ENCODE results near the gene ZFYVE28.

Gene ZFYVE28

DNA sequence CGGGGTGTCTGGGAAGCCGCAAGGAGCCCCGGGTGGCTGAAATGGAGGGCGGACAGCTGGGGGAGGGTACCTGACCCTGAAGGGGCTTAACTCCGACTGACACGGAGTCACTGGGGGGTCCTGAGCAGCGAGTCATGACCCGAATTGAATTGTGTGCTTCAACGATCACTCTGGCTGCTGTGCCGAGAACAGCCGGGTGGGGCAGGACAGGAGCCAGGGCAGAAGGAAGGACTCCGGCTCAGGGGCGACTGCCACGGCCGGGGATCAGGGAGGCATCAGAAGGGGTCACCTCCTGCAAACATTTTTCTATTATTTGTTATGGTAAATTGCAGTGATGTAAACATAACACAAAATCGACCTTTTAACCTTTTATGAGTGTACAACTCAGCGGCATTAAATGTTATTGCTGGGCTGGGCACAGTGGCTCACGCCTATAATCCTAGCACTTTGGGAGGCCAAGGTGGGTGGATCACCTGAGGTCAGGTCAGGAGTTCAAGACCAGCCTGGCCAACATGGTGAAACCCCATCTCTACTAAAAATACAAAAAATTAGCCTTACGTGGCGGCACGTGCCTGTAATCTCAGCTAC is 21.6 kb downstream of the ZFYVE28 start:
- Mint-ChIP-seq H3K27me3 (no peaks in the 10 kb centered on the region), H3K27ac (no peak overlapping the region), H3K4me3 (no peak overlapping the region), H3K36me3 (peaks cover 2% of the 10 kb centered on the region), H3K4me1 (ENCODE audit: low read depth) (peaks cover 17% of the 10 kb centered on the region), H3K9me3 (ENCODE audit: low read depth) (no peaks in the 10 kb centered on the region)

DNA sequence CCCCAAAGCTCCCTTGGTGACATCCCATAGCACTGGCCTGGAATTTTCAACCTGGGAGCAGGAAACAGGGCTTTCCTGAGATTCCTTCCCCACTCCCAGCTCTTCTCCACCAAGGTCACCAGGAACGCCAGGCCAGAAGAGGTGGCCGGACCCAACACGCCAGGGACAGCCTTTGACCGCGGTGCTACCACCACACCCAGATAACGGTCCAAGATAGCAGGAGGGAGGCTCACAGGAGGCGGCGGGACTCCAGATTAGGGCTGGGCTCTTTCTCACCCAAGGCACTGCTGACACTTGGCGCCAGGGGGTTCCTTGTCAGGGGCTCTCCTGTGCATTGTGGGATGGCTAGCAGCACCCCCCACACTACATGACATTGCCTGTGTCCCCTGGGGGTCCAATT is 22.9 kb downstream of the ZFYVE28 start:
- no peaks in the 10 kb centered on the region for H3K9me3 Mint-ChIP-seq (ENCODE audit: low read depth)
- no peak overlapping the region for H3K4me3 Mint-ChIP-seq
- H3K4me1 Mint-ChIP-seq (ENCODE audit: low read depth): peaks cover 16% of the 10 kb centered on the region
- H3K36me3 Mint-ChIP-seq: peaks cover 2% of the 10 kb centered on the region
- no peak overlapping the region for H3K27ac Mint-ChIP-seq
- H3K27me3 Mint-ChIP-seq: peaks cover 3% of the 10 kb centered on the region

DNA sequence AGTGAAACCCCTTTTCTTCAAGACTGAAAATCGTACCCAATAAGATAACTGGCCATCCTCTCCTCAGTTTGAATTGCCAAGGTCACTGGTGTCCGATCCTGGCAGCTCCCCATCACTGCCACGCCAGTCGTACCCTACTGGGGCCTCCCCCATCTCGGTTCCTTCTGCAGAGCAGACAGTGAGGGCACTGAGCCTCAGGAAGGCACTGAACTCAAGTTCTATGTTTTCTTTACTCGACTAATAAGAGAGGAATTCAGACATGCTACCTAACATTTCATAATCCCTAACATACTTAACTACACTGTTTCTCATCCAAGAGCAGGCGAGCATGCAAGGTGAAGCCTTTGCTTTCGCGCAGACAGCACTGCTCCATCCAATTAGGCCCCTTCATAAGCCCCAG is 23.4 kb downstream of the ZFYVE28 start:
- Mint-ChIP-seq H3K4me3 (no peak overlapping the region), H3K27ac (no peak overlapping the region), H3K36me3 (peaks cover 2% of the 10 kb centered on the region), H3K4me1 (ENCODE audit: low read depth) (peaks cover 16% of the 10 kb centered on the region), H3K9me3 (ENCODE audit: low read depth) (no peaks in the 10 kb centered on the region), H3K27me3 (peaks cover 3% of the 10 kb centered on the region)

DNA sequence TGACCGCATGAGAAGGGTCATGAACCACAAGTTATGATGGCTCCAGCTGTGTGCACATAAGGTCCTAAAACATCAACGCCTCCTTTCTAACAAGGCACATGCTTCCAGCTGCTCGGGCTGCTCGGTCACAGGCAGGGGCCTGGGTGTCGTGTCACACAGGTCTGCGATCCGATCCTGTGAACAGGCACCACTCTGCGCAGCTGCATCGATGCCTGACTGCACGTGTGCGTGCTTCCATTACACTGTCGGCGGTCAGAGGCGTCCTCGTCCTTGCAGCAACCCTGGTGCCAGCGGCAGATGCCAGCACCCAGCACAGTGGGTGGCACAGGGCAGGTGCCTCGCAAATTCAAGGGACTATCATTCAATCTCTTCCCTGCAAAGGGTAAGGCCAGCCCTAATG is 23.9 kb downstream of the ZFYVE28 start:
- H3K4me3 Mint-ChIP-seq: peak overlapping the region; percentile 47
- peaks cover 2% of the 10 kb centered on the region for H3K36me3 Mint-ChIP-seq
- H3K27me3 Mint-ChIP-seq: peaks cover 3% of the 10 kb centered on the region
- H3K4me1 Mint-ChIP-seq (ENCODE audit: low read depth): peaks cover 16% of the 10 kb centered on the region
- no peak overlapping the region for H3K27ac Mint-ChIP-seq
- H3K9me3 Mint-ChIP-seq (ENCODE audit: low read depth): no peaks in the 10 kb centered on the region

DNA sequence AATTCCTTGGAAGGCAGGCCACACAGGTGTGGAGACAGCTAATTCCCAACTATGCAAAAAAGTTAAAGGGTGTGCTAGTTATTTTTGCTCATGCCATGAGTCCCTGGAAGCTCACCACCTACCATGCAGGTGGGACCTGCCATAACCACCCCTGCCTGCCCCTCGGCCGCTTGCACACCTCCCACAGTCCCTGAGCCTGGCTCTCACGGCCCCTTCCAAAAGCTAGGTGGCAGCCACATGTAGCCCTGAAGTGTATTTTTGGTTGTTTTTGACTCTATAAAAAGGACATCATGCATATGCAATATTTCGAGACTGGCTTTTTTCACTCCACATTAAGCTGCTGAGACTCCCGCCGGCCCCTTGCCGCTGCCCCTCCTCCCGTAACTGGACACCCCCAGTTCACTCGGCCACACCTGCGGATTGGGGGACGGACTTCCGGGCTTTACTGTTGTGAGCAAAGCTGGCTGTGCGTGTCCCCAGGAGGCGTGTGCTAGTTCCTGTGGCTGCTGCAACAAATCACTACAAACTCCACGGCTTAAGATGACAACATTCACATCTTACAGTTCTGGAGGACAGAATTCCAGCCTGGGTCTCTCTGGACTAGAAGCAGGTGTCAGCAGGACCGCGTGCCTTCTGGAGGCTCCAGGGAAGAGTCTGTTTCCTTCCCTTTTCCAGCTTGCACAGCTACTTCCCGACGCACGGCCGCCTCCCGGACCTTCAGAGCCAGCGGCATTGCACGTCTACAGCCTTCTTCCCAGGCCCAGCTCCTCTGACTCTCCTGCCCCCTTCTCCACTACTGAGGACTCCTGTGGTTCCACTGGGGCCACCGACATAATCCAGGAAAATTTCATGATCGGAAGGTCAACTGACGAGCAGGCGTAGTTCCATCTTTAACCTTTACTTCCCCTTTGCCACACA is 24.8 kb downstream of the ZFYVE28 start:
- Mint-ChIP-seq H3K27ac (no peak overlapping the region), H3K27me3 (peaks cover 3% of the 10 kb centered on the region), H3K36me3 (peaks cover 2% of the 10 kb centered on the region), H3K9me3 (ENCODE audit: low read depth) (no peaks in the 10 kb centered on the region), H3K4me1 (ENCODE audit: low read depth) (peaks cover 16% of the 10 kb centered on the region), H3K4me3 (peak overlapping the region; percentile 13)

DNA sequence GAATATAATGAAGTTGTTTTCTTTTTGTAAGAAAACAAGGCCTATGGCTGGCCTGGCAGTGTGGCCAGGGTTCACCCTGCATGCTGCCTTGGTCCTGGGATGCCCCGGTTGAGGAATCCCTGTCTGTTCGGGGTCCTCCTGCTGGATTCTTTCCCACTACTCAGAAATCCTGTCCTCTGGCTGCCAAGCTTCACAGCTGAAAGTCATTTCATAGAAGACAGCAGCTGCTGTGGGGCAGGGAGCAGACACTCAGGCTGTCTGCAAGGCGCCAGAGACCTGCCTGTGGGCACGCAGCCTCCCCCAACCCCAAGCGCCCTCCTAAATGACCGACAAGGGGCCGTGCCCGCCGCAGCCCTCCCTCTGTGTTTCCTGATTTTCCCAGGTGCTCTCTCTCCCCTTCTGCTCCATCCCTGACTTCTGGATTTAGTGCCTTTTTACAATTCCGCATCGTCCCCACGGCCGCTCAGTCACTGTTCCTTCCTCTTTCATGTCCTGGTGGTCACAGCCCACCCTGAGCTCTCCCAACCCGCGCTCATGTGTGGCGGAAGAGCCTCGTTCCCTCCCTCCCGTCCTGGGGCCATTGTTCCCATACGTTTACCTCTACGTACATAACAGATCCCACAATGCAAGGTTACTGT is 27.5 kb downstream of the ZFYVE28 start:
- Mint-ChIP-seq H3K4me3 (peak overlapping the region; percentile 42), H3K27ac (no peak overlapping the region), H3K9me3 (ENCODE audit: low read depth) (no peaks in the 10 kb centered on the region), H3K4me1 (ENCODE audit: low read depth) (peaks cover 16% of the 10 kb centered on the region), H3K27me3 (peaks cover 3% of the 10 kb centered on the region), H3K36me3 (peaks cover 2% of the 10 kb centered on the region)

DNA sequence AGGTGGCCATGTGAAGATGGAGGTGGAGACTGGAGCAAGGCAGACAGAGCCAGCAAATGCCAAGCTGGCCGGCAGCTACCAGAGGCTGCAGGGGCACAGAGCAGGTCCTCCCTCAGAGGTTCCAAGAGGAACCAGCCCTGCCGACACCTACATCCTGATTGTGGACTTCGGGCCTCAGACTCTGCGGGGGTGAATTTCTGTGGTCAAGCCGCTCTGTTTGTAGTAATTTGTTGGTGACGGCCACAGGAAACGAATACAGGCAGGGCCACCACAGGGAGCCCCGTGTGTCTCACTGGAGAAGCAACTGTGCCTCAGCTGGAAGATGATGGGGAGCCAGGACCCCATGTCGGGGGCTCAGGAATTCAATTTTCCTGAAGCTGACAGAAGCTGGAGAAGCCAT is 28.3 kb downstream of the ZFYVE28 start:
- peaks cover 3% of the 10 kb centered on the region for H3K27me3 Mint-ChIP-seq
- H3K27ac Mint-ChIP-seq: no peak overlapping the region
- no peak overlapping the region for H3K4me3 Mint-ChIP-seq
- no peaks in the 10 kb centered on the region for H3K9me3 Mint-ChIP-seq (ENCODE audit: low read depth)
- H3K4me1 Mint-ChIP-seq (ENCODE audit: low read depth): peaks cover 16% of the 10 kb centered on the region
- H3K36me3 Mint-ChIP-seq: peaks cover 2% of the 10 kb centered on the region

DNA sequence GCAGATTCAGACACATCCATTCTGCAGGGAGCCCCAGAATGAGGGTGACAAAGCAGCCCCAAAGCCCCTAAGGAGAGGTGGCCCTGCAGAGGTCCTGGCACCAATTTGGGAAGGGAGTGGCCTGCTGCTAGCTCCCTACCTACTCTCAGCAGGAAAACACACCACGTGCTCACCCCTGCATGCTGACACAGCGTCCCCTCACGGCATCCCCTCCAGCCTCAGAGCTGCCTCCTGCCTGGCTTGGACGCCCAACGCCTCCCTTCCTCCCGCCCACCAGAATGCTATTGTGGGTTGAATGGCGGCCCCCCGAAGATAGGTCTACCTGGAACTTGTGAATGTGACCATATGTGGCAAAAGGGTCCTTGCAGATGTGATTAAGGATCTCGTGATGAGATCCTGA is 28.8 kb downstream of the ZFYVE28 start:
- H3K27me3 Mint-ChIP-seq: peaks cover 3% of the 10 kb centered on the region
- H3K36me3 Mint-ChIP-seq: peaks cover 2% of the 10 kb centered on the region
- no peak overlapping the region for H3K27ac Mint-ChIP-seq
- H3K4me3 Mint-ChIP-seq: no peak overlapping the region
- peaks cover 16% of the 10 kb centered on the region for H3K4me1 Mint-ChIP-seq (ENCODE audit: low read depth)
- H3K9me3 Mint-ChIP-seq (ENCODE audit: low read depth): no peaks in the 10 kb centered on the region

DNA sequence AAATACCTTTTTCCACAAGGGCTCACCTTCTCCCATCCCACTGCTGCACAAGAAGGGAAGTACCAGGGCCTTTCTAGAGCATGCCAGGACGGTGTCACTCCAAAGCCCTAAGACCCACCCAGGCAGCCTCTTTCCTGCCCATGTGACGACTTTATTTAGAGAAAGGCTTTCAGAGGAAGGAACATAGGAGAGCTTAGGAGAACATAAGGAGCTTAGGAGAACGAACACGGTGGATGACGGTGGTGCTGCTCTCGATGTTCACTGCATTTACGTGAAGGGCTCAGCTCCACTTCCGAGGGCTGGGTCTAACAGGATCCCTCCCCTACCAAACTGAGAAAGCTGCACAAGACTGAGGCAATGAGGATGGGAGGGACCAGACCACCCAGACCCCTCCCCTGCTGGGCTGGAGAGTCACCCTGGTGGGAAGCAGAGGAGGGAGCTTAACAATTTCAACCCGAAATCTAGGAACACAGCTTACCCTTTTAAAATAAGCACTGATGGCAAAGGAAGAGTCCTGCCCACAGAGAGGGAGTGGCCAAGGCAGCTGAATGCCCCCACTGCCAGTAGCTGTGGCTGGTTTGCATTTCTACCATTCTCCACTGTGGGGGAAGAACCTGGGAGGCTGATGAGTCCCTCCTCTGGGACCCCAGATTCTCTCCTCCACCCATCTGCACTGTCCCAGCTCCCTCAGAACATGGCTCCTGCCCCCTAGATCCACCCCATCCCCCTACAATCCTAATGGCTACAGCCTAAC is 29.8 kb downstream of the ZFYVE28 start:
- H3K27ac Mint-ChIP-seq: no peak overlapping the region
- H3K27me3 Mint-ChIP-seq: peaks cover 3% of the 10 kb centered on the region
- no peak overlapping the region for H3K4me3 Mint-ChIP-seq
- peaks cover 10% of the 10 kb centered on the region for H3K4me1 Mint-ChIP-seq (ENCODE audit: low read depth)
- H3K9me3 Mint-ChIP-seq (ENCODE audit: low read depth): no peaks in the 10 kb centered on the region
- peaks cover 2% of the 10 kb centered on the region for H3K36me3 Mint-ChIP-seq

DNA sequence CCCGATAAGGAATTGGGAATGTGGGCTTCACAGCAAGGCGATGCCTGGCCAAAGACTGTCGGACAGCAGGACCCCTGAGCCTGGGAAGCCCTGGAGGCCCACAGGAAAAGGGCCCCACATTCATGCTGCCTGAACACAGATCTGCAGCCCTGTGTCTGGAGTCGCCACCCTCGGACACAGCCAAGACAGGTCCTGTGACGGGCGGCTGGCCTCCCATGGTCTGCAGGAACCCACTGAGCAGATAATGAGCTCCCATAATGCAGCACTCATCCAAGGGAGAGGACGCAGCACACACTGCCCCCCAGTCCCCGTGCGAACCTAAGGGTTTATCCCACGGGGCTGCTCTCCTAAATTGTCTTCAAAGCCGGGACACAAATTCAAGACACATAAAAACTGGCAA is 30.6 kb downstream of the ZFYVE28 start:
- Mint-ChIP-seq H3K27me3 (peaks cover 3% of the 10 kb centered on the region), H3K4me1 (ENCODE audit: low read depth) (peaks cover 9% of the 10 kb centered on the region), H3K4me3 (no peak overlapping the region), H3K9me3 (ENCODE audit: low read depth) (no peaks in the 10 kb centered on the region), H3K36me3 (peaks cover 2% of the 10 kb centered on the region), H3K27ac (no peak overlapping the region)

DNA sequence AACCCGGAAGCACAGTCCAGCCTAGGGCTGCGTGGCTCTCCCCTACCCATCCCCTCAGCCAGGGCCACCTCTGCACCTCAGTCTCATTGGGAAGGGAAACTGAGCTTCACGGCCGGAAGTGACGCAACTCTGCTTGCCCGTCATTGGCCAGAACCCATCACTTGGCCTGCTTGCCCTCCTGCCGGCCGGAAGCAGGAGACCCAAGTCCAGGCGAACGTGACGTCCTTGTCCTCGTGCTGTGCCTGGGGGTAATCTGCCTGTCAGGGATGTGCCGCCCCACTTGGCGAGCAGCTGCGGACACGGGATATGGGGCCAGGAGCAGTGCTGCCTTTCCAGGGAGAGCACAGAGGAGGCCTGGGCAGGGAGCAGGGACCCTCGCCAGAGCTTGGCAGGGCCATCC is 31.2 kb downstream of the ZFYVE28 start:
- no peak overlapping the region for H3K4me3 Mint-ChIP-seq
- no peak overlapping the region for H3K27ac Mint-ChIP-seq
- no peaks in the 10 kb centered on the region for H3K9me3 Mint-ChIP-seq (ENCODE audit: low read depth)
- peaks cover 1% of the 10 kb centered on the region for H3K36me3 Mint-ChIP-seq
- peaks cover 3% of the 10 kb centered on the region for H3K27me3 Mint-ChIP-seq
- peaks cover 10% of the 10 kb centered on the region for H3K4me1 Mint-ChIP-seq (ENCODE audit: low read depth)

DNA sequence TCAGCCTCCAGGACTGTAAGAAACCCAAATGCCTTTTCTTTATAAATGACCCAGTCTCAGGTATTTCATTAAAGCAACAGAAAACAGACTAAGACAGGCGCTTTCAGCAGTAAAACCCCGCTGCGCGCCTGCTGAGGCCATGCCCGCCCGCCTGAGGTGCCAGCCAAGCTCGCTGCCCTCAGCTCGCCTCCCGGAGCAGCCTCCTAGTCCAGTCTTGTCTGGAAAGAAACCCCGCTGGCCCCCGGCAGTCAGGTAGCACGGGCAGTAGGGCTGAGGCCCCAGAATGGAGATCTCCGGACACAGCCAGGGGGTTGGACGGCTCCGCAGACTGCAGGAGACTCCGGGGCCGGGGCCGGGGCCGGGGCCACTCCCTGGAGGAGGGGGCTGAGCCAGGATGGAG is 31.7 kb downstream of the ZFYVE28 start:
- Mint-ChIP-seq H3K9me3 (ENCODE audit: low read depth) (no peaks in the 10 kb centered on the region), H3K27me3 (peaks cover 3% of the 10 kb centered on the region), H3K27ac (no peak overlapping the region), H3K4me3 (no peak overlapping the region), H3K4me1 (ENCODE audit: low read depth) (peaks cover 10% of the 10 kb centered on the region), H3K36me3 (no peaks in the 10 kb centered on the region)

DNA sequence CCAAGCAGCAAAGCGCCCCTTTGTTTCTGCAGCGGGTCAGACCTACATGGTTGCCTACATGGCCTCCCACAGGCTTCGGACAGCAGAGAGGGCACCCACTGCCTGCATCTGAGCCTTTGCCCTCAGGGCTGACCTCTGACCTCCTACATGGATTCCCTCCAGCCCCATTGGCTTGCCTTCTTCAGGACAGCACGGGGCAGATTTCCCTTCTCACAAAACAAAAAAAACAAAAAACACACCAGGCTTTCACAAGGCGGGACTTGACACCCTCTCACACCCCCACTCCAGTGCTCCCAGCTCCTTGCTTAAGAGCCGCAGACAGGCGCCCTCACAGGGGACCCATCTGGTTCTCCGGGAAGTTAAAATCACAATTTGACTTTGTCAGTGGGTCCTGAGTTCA is 32.9 kb downstream of the ZFYVE28 start:
- H3K4me1 Mint-ChIP-seq (ENCODE audit: low read depth): peaks cover 3% of the 10 kb centered on the region
- H3K27me3 Mint-ChIP-seq: no peaks in the 10 kb centered on the region

DNA sequence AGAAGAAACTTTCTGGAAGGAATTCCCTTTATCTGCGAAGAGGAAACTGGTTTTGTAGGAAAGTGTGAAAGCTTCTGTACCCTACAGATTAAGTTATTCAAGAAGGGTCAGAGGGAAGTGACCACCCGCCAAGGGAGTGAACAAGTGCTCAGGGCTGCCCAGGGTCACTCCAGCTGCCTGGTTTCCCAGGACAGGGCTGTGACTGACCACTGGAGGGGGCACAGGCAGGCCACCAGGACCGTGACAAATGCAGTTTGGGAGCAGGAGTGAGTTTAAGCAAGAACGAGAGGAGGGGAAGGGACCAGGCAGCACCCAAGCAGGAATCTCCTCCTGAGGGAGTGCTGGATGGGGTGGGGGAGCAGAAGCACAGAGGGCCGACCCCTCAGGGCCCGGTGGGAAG is 34.2 kb downstream of the ZFYVE28 start:
- Mint-ChIP-seq H3K9me3 (ENCODE audit: low read depth) (no peaks in the 10 kb centered on the region), H3K4me1 (ENCODE audit: low read depth) (peaks cover 3% of the 10 kb centered on the region), H3K27ac (no peak overlapping the region), H3K4me3 (no peak overlapping the region), H3K27me3 (no peaks in the 10 kb centered on the region), H3K36me3 (peaks cover 5% of the 10 kb centered on the region)

More for the DNA sequence above, 32.9 kb downstream of the ZFYVE28 start:
- Mint-ChIP-seq H3K4me3 (no peak overlapping the region), H3K36me3 (peaks cover 5% of the 10 kb centered on the region), H3K27ac (no peak overlapping the region), H3K9me3 (ENCODE audit: low read depth) (no peaks in the 10 kb centered on the region)

DNA sequence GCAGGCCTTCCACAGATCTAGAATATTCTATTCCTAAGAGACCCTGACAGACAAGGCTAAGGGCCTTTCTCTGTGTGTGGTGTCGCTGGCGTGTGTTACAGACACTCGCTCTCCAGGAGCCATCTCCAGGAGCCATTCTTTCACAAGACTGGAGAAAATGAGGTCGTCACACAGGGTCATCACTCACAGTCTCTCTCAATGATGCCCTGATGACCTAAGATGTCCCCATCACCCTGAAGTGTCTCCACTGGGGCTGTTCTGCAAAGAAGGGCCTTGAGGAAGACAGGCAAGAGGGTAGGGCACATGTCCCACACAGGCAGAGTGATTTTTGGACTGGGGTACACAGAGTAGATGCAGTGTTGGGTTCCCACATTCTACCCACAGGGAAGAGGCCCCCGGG is 34.7 kb downstream of the ZFYVE28 start:
- H3K27ac Mint-ChIP-seq: no peak overlapping the region
- H3K4me1 Mint-ChIP-seq (ENCODE audit: low read depth): peaks cover 3% of the 10 kb centered on the region
- H3K4me3 Mint-ChIP-seq: no peak overlapping the region
- H3K9me3 Mint-ChIP-seq (ENCODE audit: low read depth): no peaks in the 10 kb centered on the region
- peaks cover 5% of the 10 kb centered on the region for H3K36me3 Mint-ChIP-seq
- no peaks in the 10 kb centered on the region for H3K27me3 Mint-ChIP-seq
